HEK293 (cell line): ENCODE results near the gene FKBP4.

Experiments used
- AEBP2 ChIP-seq: fragments of 450-650 bp; formaldehyde crosslinking; IDR thresholded peaks from 2 replicates; pipeline ENCODE4 v1.5.1; 2016; ENCODE audit warnings: missing biosample characterization, missing genetic modification characterization, borderline replicate concordance
- BCL6B ChIP-seq: fragments of 450-650 bp; formaldehyde crosslinking; IDR thresholded peaks from 2 replicates; pipeline ENCODE4 v1.5.1; 2017; ENCODE audit warnings: missing biosample characterization, missing genetic modification characterization
- ELK4 ChIP-seq: IDR thresholded peaks from 2 replicates; pipeline ENCODE4 v1.6.1; 2011; ENCODE audit warnings: mild to moderate bottlenecking, low read depth, low read length, borderline replicate concordance
- GLIS2 ChIP-seq: fragments of 450-650 bp; formaldehyde crosslinking; IDR thresholded peaks from 2 replicates; pipeline ENCODE4 v1.5.1; 2016; ENCODE audit warnings: missing biosample characterization, missing genetic modification characterization
- HOXD13 ChIP-seq: sonication (generic); formaldehyde crosslinking; IDR thresholded peaks from 2 replicates; pipeline ENCODE4 v1.8.0; 2022; ENCODE audit warnings: missing genetic modification reagents, borderline replicate concordance
- KLF9 ChIP-seq: fragments of 450-650 bp; formaldehyde crosslinking; IDR thresholded peaks from 2 replicates; pipeline ENCODE4 v1.5.1; 2016; ENCODE audit warnings: missing biosample characterization, missing genetic modification characterization, low read depth
- MEIS1 ChIP-seq: sonication (generic); formaldehyde crosslinking; IDR thresholded peaks from 2 replicates; pipeline ENCODE4 v1.8.1; 2022; ENCODE audit warnings: missing genetic modification reagents, mild to moderate bottlenecking, borderline replicate concordance
- TCF7L2 ChIP-seq: IDR thresholded peaks from 2 replicates; pipeline ENCODE4 v1.6.1; 2011; ENCODE audit warnings: low read depth, mild to moderate bottlenecking, inconsistent platforms, low read length, moderate library complexity, borderline replicate concordance
- ZFP41 ChIP-seq: fragments of 450-650 bp; formaldehyde crosslinking; IDR thresholded peaks from 2 replicates; pipeline ENCODE4 v1.5.1; 2016; ENCODE audit warnings: missing biosample characterization, missing genetic modification characterization, borderline replicate concordance
- ZNF148 ChIP-seq: fragments of 450-650 bp; formaldehyde crosslinking; IDR thresholded peaks from 2 replicates; pipeline ENCODE4 v1.5.0; 2017; ENCODE audit warnings: missing biosample characterization, missing genetic modification characterization, borderline replicate concordance
- ZNF174 ChIP-seq: fragments of 450-650 bp; formaldehyde crosslinking; IDR thresholded peaks from 2 replicates; pipeline ENCODE4 v1.5.0; 2017; ENCODE audit warnings: missing biosample characterization, mild to moderate bottlenecking, missing genetic modification characterization
- ZNF311 ChIP-seq: fragments of 450-650 bp; formaldehyde crosslinking; IDR thresholded peaks from 2 replicates; pipeline ENCODE4 v1.5.1; 2017; ENCODE audit warnings: missing biosample characterization, missing genetic modification characterization, borderline replicate concordance
- ZNF416 ChIP-seq: fragments of 450-650 bp; formaldehyde crosslinking; IDR thresholded peaks from 2 replicates; pipeline ENCODE4 v1.5.1; 2016; ENCODE audit warnings: missing biosample characterization, missing genetic modification characterization
- ZNF549 ChIP-seq: fragments of 450-650 bp; IDR thresholded peaks from 2 replicates; pipeline ENCODE4 v1.5.1; 2018; ENCODE audit warnings: missing biosample characterization, missing genetic modification characterization, mild to moderate bottlenecking, inconsistent platforms, moderate library complexity
- ZNF654 ChIP-seq: fragments of 450-650 bp; formaldehyde crosslinking; IDR thresholded peaks from 2 replicates; pipeline ENCODE4 v1.5.1; 2016; ENCODE audit warnings: low read depth, missing biosample characterization, missing genetic modification characterization
- ZNF660 ChIP-seq: fragments of 450-650 bp; IDR thresholded peaks from 2 replicates; pipeline ENCODE4 v1.5.1; 2018; ENCODE audit warnings: missing biosample characterization, mild to moderate bottlenecking, missing genetic modification characterization
- ZSCAN5A ChIP-seq: fragments of 450-650 bp; formaldehyde crosslinking; IDR thresholded peaks from 2 replicates; pipeline ENCODE4 v1.5.1; 2016; ENCODE audit warnings: missing biosample characterization, missing genetic modification characterization
- TF ChIP-seq, protein P1 (sequence below): fragments of 450-650 bp; formaldehyde crosslinking; IDR thresholded peaks from 2 replicates; pipeline ENCODE4; 2016; ENCODE audit warnings: missing biosample characterization, missing genetic modification characterization
- TF ChIP-seq, protein P2 (sequence below): fragments of 450-650 bp; formaldehyde crosslinking; IDR thresholded peaks from 2 replicates; pipeline ENCODE4 v1.5.1; 2016; ENCODE audit warnings: missing biosample characterization, missing genetic modification characterization
- TF ChIP-seq, protein P3 (sequence below): fragments of 450-650 bp; formaldehyde crosslinking; IDR thresholded peaks from 2 replicates; pipeline ENCODE4 v1.5.1; 2016; ENCODE audit warnings: missing biosample characterization, missing genetic modification characterization

The FKBP4 gene

DNA sequence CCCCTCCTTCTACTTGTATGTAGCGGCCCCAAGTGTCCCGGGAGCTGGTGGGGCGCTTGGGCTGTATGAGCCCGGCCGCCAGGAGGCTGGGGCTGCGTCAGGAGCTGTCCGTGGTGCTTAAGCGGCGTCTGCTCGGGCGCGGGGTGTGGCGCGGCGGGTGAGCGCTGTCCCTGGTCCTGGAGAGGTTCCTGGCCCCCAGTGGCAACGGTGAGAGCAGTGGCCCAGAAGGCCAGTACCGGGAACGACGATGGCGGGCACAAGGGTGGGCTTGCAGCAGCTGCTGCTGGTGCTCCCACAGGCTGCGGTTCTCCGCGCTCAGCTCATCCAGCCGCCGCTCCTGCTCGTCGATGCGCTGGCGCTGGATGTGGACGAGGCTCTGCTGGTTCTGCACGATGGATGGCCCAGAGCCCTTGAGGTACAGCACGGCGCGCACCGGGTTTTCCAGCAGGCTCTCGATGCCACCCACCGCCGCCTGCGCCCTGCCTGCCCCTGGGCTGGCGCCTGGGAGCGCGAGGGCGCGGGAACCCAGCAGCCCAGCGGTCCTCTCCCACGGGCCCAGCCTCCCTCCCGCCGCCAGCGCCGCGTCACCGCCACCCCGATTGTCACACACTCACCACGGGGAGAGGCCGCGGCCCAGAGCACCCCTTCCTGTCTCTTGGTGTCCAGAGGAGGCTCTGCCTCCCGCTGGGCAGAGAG, 41.9 kb upstream of the FKBP4 start (continued):
- TF ChIP-seq, protein P1, sequence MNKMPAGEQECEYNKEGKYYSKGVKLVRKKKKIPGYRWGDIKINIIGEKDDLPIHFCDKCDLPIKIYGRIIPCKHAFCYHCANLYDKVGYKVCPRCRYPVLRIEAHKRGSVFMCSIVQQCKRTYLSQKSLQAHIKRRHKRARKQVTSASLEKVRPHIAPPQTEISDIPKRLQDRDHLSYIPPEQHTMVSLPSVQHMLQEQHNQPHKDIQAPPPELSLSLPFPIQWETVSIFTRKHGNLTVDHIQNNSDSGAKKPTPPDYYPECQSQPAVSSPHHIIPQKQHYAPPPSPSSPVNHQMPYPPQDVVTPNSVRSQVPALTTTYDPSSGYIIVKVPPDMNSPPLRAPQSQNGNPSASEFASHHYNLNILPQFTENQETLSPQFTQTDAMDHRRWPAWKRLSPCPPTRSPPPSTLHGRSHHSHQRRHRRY = no peak
- TF ChIP-seq AEBP2 (tag by site-specific recombination) (no peak), TCF7L2 (no peak), MEIS1 (CRISPR knock-in tag) (peak; percentile 88), ZNF311 (tag by site-specific recombination) (no peak), ZNF549 (tag by site-specific recombination) (no peak), ELK4 (no peak), BCL6B (no peak), ZNF416 (tag by site-specific recombination) (no peak), ZSCAN5A (tag by site-specific recombination) (no peak), GLIS2 (tag by site-specific recombination) (no peak), ZNF148 (no peak), KLF9 (tag by site-specific recombination) (peak; percentile 84), ZNF654 (tag by site-specific recombination) (no peak), ZFP41 (tag by site-specific recombination) (no peak), ZNF660 (no peak), ZNF174 (tag by site-specific recombination) (no peak), HOXD13 (CRISPR knock-in tag) (peak; percentile 96)
- TF ChIP-seq, protein P2, sequence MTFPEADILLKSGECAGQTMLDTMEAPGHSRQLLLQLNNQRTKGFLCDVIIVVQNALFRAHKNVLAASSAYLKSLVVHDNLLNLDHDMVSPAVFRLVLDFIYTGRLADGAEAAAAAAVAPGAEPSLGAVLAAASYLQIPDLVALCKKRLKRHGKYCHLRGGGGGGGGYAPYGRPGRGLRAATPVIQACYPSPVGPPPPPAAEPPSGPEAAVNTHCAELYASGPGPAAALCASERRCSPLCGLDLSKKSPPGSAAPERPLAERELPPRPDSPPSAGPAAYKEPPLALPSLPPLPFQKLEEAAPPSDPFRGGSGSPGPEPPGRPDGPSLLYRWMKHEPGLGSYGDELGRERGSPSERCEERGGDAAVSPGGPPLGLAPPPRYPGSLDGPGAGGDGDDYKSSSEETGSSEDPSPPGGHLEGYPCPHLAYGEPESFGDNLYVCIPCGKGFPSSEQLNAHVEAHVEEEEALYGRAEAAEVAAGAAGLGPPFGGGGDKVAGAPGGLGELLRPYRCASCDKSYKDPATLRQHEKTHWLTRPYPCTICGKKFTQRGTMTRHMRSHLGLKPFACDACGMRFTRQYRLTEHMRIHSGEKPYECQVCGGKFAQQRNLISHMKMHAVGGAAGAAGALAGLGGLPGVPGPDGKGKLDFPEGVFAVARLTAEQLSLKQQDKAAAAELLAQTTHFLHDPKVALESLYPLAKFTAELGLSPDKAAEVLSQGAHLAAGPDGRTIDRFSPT = no peak
- TF ChIP-seq, protein P3, sequence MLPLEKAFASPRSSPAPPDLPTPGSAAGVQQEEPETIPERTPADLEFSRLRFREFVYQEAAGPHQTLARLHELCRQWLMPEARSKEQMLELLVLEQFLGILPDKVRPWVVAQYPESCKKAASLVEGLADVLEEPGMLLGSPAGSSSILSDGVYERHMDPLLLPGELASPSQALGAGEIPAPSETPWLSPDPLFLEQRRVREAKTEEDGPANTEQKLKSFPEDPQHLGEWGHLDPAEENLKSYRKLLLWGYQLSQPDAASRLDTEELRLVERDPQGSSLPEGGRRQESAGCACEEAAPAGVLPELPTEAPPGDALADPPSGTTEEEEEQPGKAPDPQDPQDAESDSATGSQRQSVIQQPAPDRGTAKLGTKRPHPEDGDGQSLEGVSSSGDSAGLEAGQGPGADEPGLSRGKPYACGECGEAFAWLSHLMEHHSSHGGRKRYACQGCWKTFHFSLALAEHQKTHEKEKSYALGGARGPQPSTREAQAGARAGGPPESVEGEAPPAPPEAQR (tag by site-specific recombination) = no peak
